Small intestine (tissue), 7 donors: ENCODE results near the gene ATRAID. TPM values are rescaled to one million over a fixed set of nuclear protein-coding genes. Genes with fewer than 3 reads are reported as not detected.

ENCODE experiments used
- DNase-seq, 2 donors: peaks; one replicate each; pipeline versions ENCODE4 v3.0.0 to v3.0.0-alpha.2; 2013
- FAIRE-seq: peaks from 2 replicates; lab custom pipeline; 2012; peaks lifted over from hg19 to GRCh38; lab: Jason Lieb, UNC
- H3K27ac ChIP-seq, 3 donors: one replicate each; pipeline ENCODE4 v1.5.1; 2013; ENCODE audit warnings: low read length in 2 of 3, mild to moderate bottlenecking in 2 of 3, control low read depth in 1 of 3, inconsistent platforms in 1 of 3, low read depth in 1 of 3, moderate library complexity in 1 of 3
- H3K27me3 ChIP-seq, 3 donors: one replicate each; pipeline ENCODE4 v1.6.1; 2013; ENCODE audit warnings: low read length in 3 of 3, inconsistent platforms in 1 of 3; ENCODE audit not compliant: control insufficient read depth in 3 of 3, insufficient read depth in 3 of 3
- H3K36me3 ChIP-seq, 3 donors: one replicate each; pipeline ENCODE4 v1.6.1; 2013; ENCODE audit warnings: low read length in 3 of 3, inconsistent platforms in 1 of 3, low read depth in 1 of 3, mild to moderate bottlenecking in 1 of 3, moderate library complexity in 1 of 3; ENCODE audit not compliant: control insufficient read depth in 3 of 3, insufficient read depth in 2 of 3
- H3K4me1 ChIP-seq, 3 donors: one replicate each; pipeline ENCODE4 v1.6.1; 2013; ENCODE audit warnings: low read length in 2 of 3, inconsistent platforms in 1 of 3, low read depth in 1 of 3, mild to moderate bottlenecking in 1 of 3, moderate library complexity in 1 of 3; ENCODE audit not compliant: control insufficient read depth in 3 of 3, insufficient read depth in 2 of 3
- H3K4me3 ChIP-seq, 3 donors: one replicate each; pipeline ENCODE4 v1.5.1; 2013; ENCODE audit warnings: low read length in 3 of 3, control low read depth in 1 of 3, inconsistent platforms in 1 of 3, low read depth in 1 of 3, mild to moderate bottlenecking in 1 of 3, moderate library complexity in 1 of 3
- H3K9me3 ChIP-seq, 2 donors: one replicate each; pipeline ENCODE4 v1.6.1; 2013; ENCODE audit warnings: low read depth in 1 of 2, low read length in 1 of 2; ENCODE audit not compliant: control insufficient read depth in 2 of 2, insufficient read depth in 1 of 2
- WGBS, 3 donors: extraction: QIAGEN DNeasy Blood & Tissue Kit; methylation state at CpG; one replicate each; pipeline ENCODE4 v1.1.7; 2013; 5-methylcytosine and 5-hydroxymethylcytosine counted together
- polyA plus RNA-seq, 4 donors: library from polyadenylated mRNA; stranded (reverse) in 3 of 4; unstranded in 1 of 4; fragments of 200-250 nt in 3 of 4; fragments of 120-200 nt in 1 of 4; gene quantifications; one replicate each; pipeline versions ENCODE4 v1.2.1 to v1.2.3, GENCODE V29; 2013
- donor health status: healthy with polysubstance abuse.
- donor health status: control.
- donor health status: control.
- donor health status: Bipolar disorder and iron deficiency.
- donor health status: healthy.

Gene ATRAID
- polyA plus RNA-seq, 4 donors: 89.2 to 151 (median 109) TPM

DNA sequence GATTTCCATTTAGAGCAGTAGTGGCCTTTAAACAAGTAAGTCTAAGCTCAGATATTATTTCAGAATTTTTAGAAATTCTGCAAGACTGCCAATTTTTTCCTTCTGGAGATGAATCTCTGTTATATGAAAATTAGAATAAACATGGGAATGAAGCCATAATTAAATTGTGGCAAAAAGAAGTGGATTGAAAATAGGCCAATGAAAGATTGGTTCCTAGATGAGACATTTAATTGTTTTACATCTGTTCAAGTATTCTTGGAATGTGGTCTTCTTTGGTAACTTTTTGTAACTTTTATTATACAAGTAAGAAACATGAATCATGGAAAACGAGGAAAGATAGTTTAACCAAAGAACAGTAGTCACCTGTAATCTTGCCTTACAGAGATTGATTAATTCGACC lies 15.7 kb downstream of the ATRAID start:
- H3K4me3 ChIP-seq: no peak overlapping the region
- H3K4me1 ChIP-seq: no peaks in the 10 kb centered on the region
- H3K9me3 ChIP-seq: no peaks in the 10 kb centered on the region
- no peaks in the 10 kb centered on the region for H3K27me3 ChIP-seq
- peaks cover 18 to 80% (median 31%) of the 10 kb centered on the region in 3 donors for H3K36me3 ChIP-seq
- FAIRE-seq (no peak), DNase-seq (no peak)
- WGBS, 3 donors: 82 to 90% (median 85%) methylated on average over 2 of the region's 2 CpGs
- H3K27ac ChIP-seq: no peak overlapping the region

DNA sequence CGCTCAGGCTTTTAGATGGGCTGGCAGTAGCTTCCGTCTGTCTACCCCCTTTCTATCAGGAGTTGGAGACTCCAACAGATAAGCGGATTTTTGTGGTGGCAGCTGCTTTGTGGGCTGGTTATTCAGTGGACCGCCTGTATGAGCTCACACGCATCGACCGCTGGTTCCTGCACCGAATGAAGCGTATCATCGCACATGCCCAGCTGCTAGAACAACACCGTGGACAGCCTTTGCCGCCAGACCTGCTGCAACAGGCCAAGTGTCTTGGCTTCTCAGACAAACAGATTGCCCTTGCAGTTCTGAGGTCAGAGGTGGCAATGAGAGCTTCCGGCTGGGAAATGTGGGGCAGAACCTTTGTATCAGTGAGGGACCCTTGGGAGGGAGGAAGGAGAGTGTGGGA lies 20.1 kb downstream of the ATRAID start:
- 96 to 97% (median 96%) methylated on average over 13 of the region's 13 CpGs for WGBS, 3 donors
- FAIRE-seq (no peak), DNase-seq (no peak)
- H3K36me3 ChIP-seq: peaks cover 31 to 80% (median 39%) of the 10 kb centered on the region in 3 donors
- H3K9me3 ChIP-seq: no peaks in the 10 kb centered on the region
- H3K27me3 ChIP-seq: no peaks in the 10 kb centered on the region
- H3K27ac ChIP-seq: no peak overlapping the region
- no peak overlapping the region for H3K4me3 ChIP-seq
- no peaks in the 10 kb centered on the region for H3K4me1 ChIP-seq

DNA sequence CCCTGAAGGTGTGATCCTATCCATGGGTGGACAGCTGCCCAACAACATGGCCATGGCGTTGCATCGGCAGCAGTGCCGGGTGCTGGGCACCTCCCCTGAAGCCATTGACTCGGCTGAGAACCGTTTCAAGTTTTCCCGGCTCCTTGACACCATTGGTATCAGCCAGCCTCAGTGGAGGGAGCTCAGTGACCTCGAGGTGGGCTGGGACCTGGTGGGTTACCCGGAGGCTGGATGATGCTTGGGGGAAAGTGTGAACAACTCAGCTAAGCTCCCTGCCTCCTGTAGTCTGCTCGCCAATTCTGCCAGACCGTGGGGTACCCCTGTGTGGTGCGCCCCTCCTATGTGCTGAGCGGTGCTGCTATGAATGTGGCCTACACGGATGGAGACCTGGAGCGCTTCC lies 21.5 kb downstream of the ATRAID start:
- WGBS, 3 donors: 93 to 97% (median 94%) methylated on average over 14 of the region's 14 CpGs
- no peaks in the 10 kb centered on the region for H3K4me1 ChIP-seq
- peaks cover 36 to 92% (median 39%) of the 10 kb centered on the region in 3 donors for H3K36me3 ChIP-seq
- H3K27ac ChIP-seq: no peak overlapping the region
- FAIRE-seq: no peak
- no peaks in the 10 kb centered on the region for H3K27me3 ChIP-seq
- no peak for DNase-seq
- no peak overlapping the region for H3K4me3 ChIP-seq
- H3K9me3 ChIP-seq: no peaks in the 10 kb centered on the region

DNA sequence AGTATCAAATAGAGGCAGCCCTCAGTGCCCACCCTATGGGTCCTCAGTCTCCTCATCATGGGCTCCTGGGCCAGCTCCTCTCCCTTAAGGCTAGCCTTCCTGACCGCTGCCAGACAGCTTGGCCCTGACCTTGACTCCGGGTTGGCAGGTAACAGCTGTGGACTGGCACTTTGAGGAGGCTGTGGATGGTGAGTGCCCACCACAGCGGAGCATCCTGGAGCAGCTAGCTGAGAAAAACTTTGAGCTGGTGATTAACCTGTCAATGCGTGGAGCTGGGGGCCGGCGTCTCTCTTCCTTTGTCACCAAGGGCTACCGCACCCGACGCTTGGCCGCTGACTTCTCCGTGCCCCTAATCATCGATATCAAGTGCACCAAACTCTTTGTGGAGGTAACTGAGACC lies 24.3 kb downstream of the ATRAID start:
- 95 to 98% (median 95%) methylated on average over 12 of the region's 12 CpGs for WGBS, 3 donors
- no peak for FAIRE-seq
- DNase-seq: no peak

DNA sequence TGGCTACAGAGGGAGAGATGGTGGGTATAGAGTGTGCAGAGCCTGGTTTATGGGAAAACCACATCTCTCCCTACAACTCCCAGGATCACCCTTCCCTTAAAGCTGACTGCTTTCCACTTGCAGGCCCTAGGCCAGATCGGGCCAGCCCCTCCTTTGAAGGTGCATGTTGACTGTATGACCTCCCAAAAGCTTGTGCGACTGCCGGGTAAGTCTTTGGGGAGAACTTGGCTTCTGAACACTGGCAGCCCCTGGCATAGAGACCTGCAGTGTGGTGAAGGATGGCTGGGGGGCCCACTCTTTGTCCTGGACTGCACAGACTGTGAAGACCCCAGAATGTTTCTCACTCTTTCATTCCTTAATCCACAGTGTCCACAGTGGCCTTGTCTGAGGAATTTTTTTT lies 24.8 kb downstream of the ATRAID start:
- no peak overlapping the region for H3K4me3 ChIP-seq
- H3K36me3 ChIP-seq: peaks cover 32 to 98% (median 47%) of the 10 kb centered on the region in 3 donors
- no peaks in the 10 kb centered on the region for H3K9me3 ChIP-seq
- WGBS, 3 donors: 94 to 97% (median 96%) methylated on average over 2 to 3 of the region's 3 CpGs
- no peaks in the 10 kb centered on the region for H3K4me1 ChIP-seq
- DNase-seq: no peak
- H3K27me3 ChIP-seq: no peaks in the 10 kb centered on the region
- no peak for FAIRE-seq
- H3K27ac ChIP-seq: no peak overlapping the region

More for the DNA sequence above, 24.3 kb downstream of the ATRAID start:
- no peak overlapping the region for H3K27ac ChIP-seq
- H3K27me3 ChIP-seq: no peaks in the 10 kb centered on the region
- peaks cover 36 to 97% (median 45%) of the 10 kb centered on the region in 3 donors for H3K36me3 ChIP-seq
- H3K4me3 ChIP-seq: no peak overlapping the region
- H3K9me3 ChIP-seq: no peaks in the 10 kb centered on the region
- H3K4me1 ChIP-seq: no peaks in the 10 kb centered on the region

DNA sequence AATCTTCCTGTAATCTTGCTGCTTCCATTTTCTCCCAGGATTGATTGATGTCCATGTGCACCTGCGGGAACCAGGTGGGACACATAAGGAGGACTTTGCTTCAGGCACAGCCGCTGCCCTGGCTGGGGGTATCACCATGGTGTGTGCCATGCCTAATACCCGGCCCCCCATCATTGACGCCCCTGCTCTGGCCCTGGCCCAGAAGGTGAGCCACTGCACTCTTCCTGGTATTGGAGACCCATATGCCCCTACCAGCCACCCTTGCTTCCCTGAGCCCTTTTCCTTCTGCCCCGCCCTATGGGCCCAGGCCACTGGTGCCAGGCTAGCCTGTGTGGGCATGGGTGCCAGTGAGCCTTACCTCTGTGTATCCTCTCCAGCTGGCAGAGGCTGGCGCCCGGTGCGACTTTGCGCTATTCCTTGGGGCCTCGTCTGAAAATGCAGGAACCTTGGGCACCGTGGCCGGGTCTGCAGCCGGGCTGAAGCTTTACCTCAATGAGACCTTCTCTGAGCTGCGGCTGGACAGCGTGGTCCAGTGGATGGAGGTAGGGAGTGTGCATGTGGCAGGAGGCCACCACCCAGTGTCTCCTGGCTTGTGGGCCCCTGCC lies 25.6 kb downstream of the ATRAID start:
- no peaks in the 10 kb centered on the region for H3K27me3 ChIP-seq
- H3K27ac ChIP-seq: no peak overlapping the region
- FAIRE-seq: no peak
- DNase-seq: no peak
- H3K9me3 ChIP-seq: no peaks in the 10 kb centered on the region
- peaks cover 25 to 98% (median 45%) of the 10 kb centered on the region in 3 donors for H3K36me3 ChIP-seq
- 97 to 98% (median 97%) methylated on average over 15 of the region's 15 CpGs for WGBS, 3 donors
- no peaks in the 10 kb centered on the region for H3K4me1 ChIP-seq
- no peak overlapping the region for H3K4me3 ChIP-seq

DNA sequence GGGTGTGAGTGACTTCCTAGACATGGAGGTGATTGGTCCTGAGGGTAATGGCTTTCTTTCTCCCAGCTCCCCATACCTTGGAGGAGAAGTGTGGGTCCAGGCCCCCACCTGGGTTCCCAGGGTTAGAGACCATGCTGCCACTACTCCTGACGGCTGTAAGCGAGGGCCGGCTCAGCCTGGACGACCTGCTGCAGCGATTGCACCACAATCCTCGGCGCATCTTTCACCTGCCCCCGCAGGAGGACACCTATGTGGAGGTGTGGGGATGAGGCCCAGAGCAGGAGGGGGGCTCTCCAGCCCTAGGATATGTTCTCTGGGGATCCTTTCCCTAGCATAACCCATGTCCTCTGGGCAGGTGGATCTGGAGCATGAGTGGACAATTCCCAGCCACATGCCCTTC lies 27.1 kb downstream of the ATRAID start:
- no peak for DNase-seq
- Histone ChIP-seq H3K27ac (no peak overlapping the region), H3K4me1 (no peaks in the 10 kb centered on the region), H3K36me3 (peaks cover 18 to 98% (median 38%) of the 10 kb centered on the region in 3 donors), H3K9me3 (no peaks in the 10 kb centered on the region), H3K4me3 (no peak overlapping the region), H3K27me3 (no peaks in the 10 kb centered on the region)
- WGBS, 3 donors: 92 to 96% (median 94%) methylated on average over 8 of the region's 8 CpGs
- FAIRE-seq: no peak

DNA sequence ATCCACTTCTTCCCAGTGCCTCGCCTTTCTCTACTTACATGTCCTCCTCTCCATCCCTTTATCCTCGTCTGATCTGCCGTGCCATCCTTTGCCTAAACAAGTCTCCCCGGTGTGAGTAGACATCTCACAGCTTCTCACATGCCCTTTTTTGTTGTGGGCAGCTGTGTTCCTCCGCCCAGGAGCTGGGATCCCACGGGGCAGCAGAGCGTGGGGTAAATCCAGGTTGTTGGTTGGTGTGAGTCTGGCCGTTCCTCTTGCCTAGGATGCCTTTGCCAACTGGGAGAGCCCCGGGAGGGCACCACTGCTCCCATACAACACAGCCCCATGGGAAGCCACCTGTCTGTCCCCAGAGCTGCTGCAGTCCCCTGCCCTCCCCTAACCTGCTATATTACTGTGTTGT lies 28.6 kb downstream of the ATRAID start:
- Histone ChIP-seq H3K27me3 (no peaks in the 10 kb centered on the region), H3K36me3 (peaks cover 9 to 88% (median 30%) of the 10 kb centered on the region in 3 donors)
- WGBS, 3 donors: 86 to 92% (median 91%) methylated on average over 9 of the region's 9 CpGs

More for the DNA sequence above, 28.6 kb downstream of the ATRAID start:
- no peaks in the 10 kb centered on the region for H3K9me3 ChIP-seq
- no peaks in the 10 kb centered on the region for H3K4me1 ChIP-seq
- no peak overlapping the region for H3K27ac ChIP-seq
- FAIRE-seq (no peak), DNase-seq (no peak)
- H3K4me3 ChIP-seq: no peak overlapping the region
